Adipose tissue (tissue), 3 donors: ENCODE data around the gene HAP1. TPM values are rescaled to one million over a fixed set of nuclear protein-coding genes. Genes with fewer than 3 reads are reported as not detected.
"Not testable (repeated sequence)": the region's sequence is repeated elsewhere in the genome, so short reads cannot be mapped to it uniquely, and the experiment has no call there.

Source experiments
- H3K27ac ChIP-seq: one replicate; pipeline ENCODE4 v1.5.1; 2013; ENCODE audit warnings: low read depth, low read length
- WGBS, 3 donors: extraction: QIAGEN DNeasy Blood & Tissue Kit; methylation state at CpG; one replicate each; pipeline ENCODE4 v1.1.7; 2013; 5-methylcytosine and 5-hydroxymethylcytosine counted together
- polyA plus RNA-seq, 3 donors: library from polyadenylated mRNA; stranded (reverse); fragments of 200-250 nt; gene quantifications; one replicate each; pipeline ENCODE4 v1.2.3, GENCODE V29; 2013
- donor health status: healthy with polysubstance abuse.
- donor health status: Bipolar disorder and iron deficiency.
- donor health status: healthy.

HAP1 gene
- polyA plus RNA-seq, 3 donors, result 0.03 to 0.48 (median 0.22) TPM

GRCh38 chr17:41700843-41701242, 33.6 kb downstream of the HAP1 start:
- 90 to 95% (median 90%) methylated on average over 3 of the region's 3 CpGs for WGBS, 3 donors
- H3K27ac ChIP-seq, result not testable (repeated sequence)

- 21 to 37% (median 33%) methylated on average over 6 of the region's 6 CpGs for WGBS, 3 donors
- H3K27ac ChIP-seq, result no peak overlapping the region
Observed at GRCh38 chr17:41697122-41697962, 37.1 kb downstream of the HAP1 start.

- no peak overlapping the region for H3K27ac ChIP-seq
- WGBS, 3 donors, result 50 to 56% (median 52%) methylated on average over 11 of the region's 11 CpGs
Observed at GRCh38 chr17:41695954-41696757, 38.3 kb downstream of the HAP1 start.

- WGBS, 3 donors, result 75 to 88% (median 85%) methylated on average over 7 of the region's 7 CpGs
- no peak overlapping the region for H3K27ac ChIP-seq
Observed at GRCh38 chr17:41695134-41695661, 39.2 kb downstream of the HAP1 start.

- 86 to 92% (median 90%) methylated on average over 11 of the region's 11 CpGs for WGBS, 3 donors
- no peak overlapping the region for H3K27ac ChIP-seq
Observed at GRCh38 chr17:41692722-41693521, 41.5 kb downstream of the HAP1 start.

GRCh38 chr17:41691031-41691777, 43.2 kb downstream of the HAP1 start:
- H3K27ac ChIP-seq, result no peak overlapping the region

GRCh38 chr17:41690497-41690896, 43.9 kb downstream of the HAP1 start:
- 57 to 66% (median 64%) methylated on average over 2 of the region's 2 CpGs for WGBS, 3 donors
- H3K27ac ChIP-seq, result no peak overlapping the region

More at GRCh38 chr17:41691031-41691777, 43.2 kb downstream of the HAP1 start:
- 74 to 82% (median 74%) methylated on average over 10 of the region's 10 CpGs for WGBS, 3 donors

- 1 to 3% (median 2%) methylated on average over 27 of the region's 27 CpGs for WGBS, 3 donors
Observed at GRCh38 chr17:41689497-41690299, 44.7 kb downstream of the HAP1 start.

GRCh38 chr17:41688641-41689496, 45.6 kb downstream of the HAP1 start, which contains the start of gene EIF1:
TSS of gene EIF1 (plus strand) at chr17:41688885. CDS start at chr17:41689039, 154 bp downstream.
- 0 to 1% (median 0%) methylated on average over 76 to 81 of the region's 81 CpGs for WGBS, 3 donors

More at GRCh38 chr17:41689497-41690299, 44.7 kb downstream of the HAP1 start:
- H3K27ac ChIP-seq, result no peak overlapping the region

GRCh38 chr17:41687828-41688640, 46.4 kb downstream of the HAP1 start:
- H3K27ac ChIP-seq, result peak overlapping the region; percentile 100
- 5 to 6% (median 6%) methylated on average over 23 of the region's 23 CpGs for WGBS, 3 donors

More at GRCh38 chr17:41688641-41689496, 45.6 kb downstream of the HAP1 start, which contains the start of gene EIF1:
- H3K27ac ChIP-seq, result peak within 1 kb of the TSS; percentile 100

- WGBS, 3 donors, result 77 to 91% (median 90%) methylated on average over 4 of the region's 4 CpGs
- no peak overlapping the region for H3K27ac ChIP-seq
Observed at GRCh38 chr17:41686281-41686680, 48.2 kb downstream of the HAP1 start.

- WGBS, 3 donors, result 92 to 94% (median 94%) methylated on average over 13 of the region's 13 CpGs
- not testable (repeated sequence) for H3K27ac ChIP-seq
Observed at GRCh38 chr17:41685753-41686152, 48.7 kb downstream of the HAP1 start.

- 58 to 79% (median 69%) methylated on average over 4 of the region's 4 CpGs for WGBS, 3 donors
- H3K27ac ChIP-seq, result no peak overlapping the region
Observed at GRCh38 chr17:41684035-41684434, 50.4 kb downstream of the HAP1 start.

GRCh38 chr17:41683441-41684007, 50.9 kb downstream of the HAP1 start:
- WGBS, 3 donors, result 65 to 74% (median 68%) methylated on average over 8 of the region's 8 CpGs
- no peak overlapping the region for H3K27ac ChIP-seq

GRCh38 chr17:41682631-41683030, 51.8 kb downstream of the HAP1 start:
- WGBS, 3 donors, result 52 to 83% (median 69%) methylated on average over 5 of the region's 5 CpGs
- no peak overlapping the region for H3K27ac ChIP-seq
